ENCODE results near the gene AK2.
A peak's percentile ranks its signal among the peaks of the same experiment; 100 is the strongest.
"Not testable (repeated sequence)": the region's sequence is repeated elsewhere in the genome, so short reads cannot be mapped to it uniquely, and the experiment has no call there.

AK2 gene

GRCh38 chr1:33036526-33037503, at the start of gene AK2:
TSS of gene AK2 (minus strand) at chr1:33036883. CDS start at chr1:33036828, 55 bp downstream.
- Mint-ChIP-seq H3K4me3 (peak within 1 kb of the TSS; percentile 95), H3K27ac (peak within 1 kb of the TSS; percentile 94), H3K4me1 (ENCODE audit: low read depth) (peaks cover 47% of the 10 kb centered on the region)

DNA sequence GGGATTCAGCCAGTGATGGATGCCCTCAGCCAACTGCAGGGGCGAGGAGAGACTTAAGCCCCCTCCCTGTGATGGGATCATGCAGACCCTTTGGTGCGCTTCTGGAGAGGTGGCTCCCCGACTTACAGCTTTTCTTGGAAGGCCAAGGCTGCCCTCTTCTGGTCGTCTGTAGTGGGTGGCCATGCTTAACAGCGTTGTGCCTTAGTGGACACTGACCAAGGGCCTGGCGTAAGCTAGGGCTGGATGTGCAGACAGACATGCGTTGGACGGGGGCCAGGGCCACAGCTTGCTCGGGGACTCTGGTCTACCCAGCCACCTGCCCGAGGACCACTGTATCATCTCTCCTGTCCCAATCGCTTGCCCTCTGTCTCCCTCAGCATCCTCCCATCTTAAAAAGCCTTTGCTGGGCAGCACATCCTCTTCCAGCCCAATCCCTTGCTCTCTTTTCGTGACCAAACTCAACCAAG, 49.7 kb upstream of the AK2 start:
- Mint-ChIP-seq H3K4me1 (ENCODE audit: low read depth) (peaks cover 32% of the 10 kb centered on the region), H3K27me3 (no peaks in the 10 kb centered on the region), H3K4me3 (no peak overlapping the region), H3K36me3 (ENCODE audit: low read depth) (no peaks in the 10 kb centered on the region), H3K9me3 (no peaks in the 10 kb centered on the region), H3K27ac (no peak overlapping the region)

More at GRCh38 chr1:33036526-33037503, at the start of gene AK2:
- peaks cover 3% of the 10 kb centered on the region for H3K27me3 Mint-ChIP-seq
- H3K9me3 Mint-ChIP-seq: no peaks in the 10 kb centered on the region
- peaks cover 39% of the 10 kb centered on the region for H3K36me3 Mint-ChIP-seq (ENCODE audit: low read depth)

- H3K9me3 Mint-ChIP-seq: no peaks in the 10 kb centered on the region
- H3K4me1 Mint-ChIP-seq (ENCODE audit: low read depth): peaks cover 39% of the 10 kb centered on the region
- no peak overlapping the region for H3K27ac Mint-ChIP-seq
- no peaks in the 10 kb centered on the region for H3K36me3 Mint-ChIP-seq (ENCODE audit: low read depth)
- H3K27me3 Mint-ChIP-seq: no peaks in the 10 kb centered on the region
- H3K4me3 Mint-ChIP-seq: no peak overlapping the region
Measured at GRCh38 chr1:33085332-33085731, 48.6 kb upstream of the AK2 start.

DNA sequence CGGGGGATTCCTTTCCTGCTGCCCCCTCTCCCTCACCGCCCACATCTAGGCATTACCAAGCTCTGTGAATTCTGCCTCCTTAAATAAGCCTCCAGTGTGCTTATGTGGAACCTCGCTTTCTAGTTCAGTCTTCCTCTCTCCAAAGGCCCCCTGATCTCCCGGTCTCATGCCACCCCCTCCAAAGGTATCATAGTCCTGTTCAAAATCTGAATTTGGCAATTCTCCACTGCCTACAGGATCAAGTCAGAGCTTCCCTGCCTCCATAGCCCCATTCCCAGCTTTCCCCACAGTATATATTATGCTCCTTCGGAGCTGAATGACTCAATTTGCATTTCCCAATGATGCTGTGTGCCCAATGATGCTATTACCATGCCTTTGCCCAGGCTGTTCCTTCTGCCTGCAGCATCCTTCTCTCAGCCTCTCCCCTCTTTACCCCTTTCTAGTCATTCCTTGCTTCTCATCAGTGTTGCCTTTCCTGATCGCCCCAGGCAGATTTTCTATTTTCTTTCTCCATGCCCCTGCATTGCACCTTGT, 46.0 kb upstream of the AK2 start:
- H3K27me3 Mint-ChIP-seq: no peaks in the 10 kb centered on the region

DNA sequence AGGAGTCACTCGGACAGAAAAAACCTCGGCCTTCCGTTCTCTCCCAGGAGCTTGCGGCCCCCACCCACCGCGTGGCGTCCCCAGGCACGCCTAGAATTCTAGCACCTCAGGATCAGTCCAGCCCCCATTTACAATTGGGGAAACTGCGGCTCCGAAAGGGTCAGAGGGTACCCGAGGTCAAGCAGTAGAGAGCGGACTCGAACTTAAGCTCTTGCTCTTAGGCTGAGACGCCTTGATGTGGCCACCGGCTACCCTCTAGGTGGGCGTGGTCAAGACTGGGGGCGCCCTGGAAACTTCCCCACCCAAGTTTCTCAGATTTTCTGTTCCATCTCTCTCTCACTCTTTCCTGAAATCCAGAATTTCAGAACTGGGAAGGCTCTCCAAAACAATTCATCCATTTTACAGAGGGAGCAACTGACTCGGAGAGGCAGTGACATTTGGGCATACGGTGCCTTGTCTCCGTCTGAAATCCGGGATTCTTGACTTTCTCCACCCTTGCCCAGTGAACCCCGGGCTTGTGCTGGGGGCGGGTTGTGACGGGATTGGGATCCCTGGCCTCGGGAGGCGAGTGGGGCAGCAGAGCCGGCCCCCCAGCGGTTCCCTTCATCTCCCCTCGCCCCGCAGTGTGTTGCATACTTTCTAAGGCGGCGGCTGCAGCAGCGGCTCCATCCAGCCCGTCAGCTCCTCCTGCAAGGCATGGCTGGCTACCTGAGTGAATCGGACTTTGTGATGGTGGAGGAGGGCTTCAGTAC, 45.0 kb upstream of the AK2 start:
- H3K27ac Mint-ChIP-seq: no peak overlapping the region
- no peaks in the 10 kb centered on the region for H3K36me3 Mint-ChIP-seq (ENCODE audit: low read depth)
- peaks cover 25% of the 10 kb centered on the region for H3K4me1 Mint-ChIP-seq (ENCODE audit: low read depth)
- H3K9me3 Mint-ChIP-seq: no peaks in the 10 kb centered on the region
- peak overlapping the region; percentile 87 for H3K4me3 Mint-ChIP-seq
- no peaks in the 10 kb centered on the region for H3K27me3 Mint-ChIP-seq

More for the DNA sequence above, 46.0 kb upstream of the AK2 start:
- Mint-ChIP-seq H3K36me3 (ENCODE audit: low read depth) (no peaks in the 10 kb centered on the region), H3K4me1 (ENCODE audit: low read depth) (peaks cover 29% of the 10 kb centered on the region), H3K27ac (no peak overlapping the region), H3K4me3 (peak overlapping the region; percentile 34), H3K9me3 (no peaks in the 10 kb centered on the region)

DNA sequence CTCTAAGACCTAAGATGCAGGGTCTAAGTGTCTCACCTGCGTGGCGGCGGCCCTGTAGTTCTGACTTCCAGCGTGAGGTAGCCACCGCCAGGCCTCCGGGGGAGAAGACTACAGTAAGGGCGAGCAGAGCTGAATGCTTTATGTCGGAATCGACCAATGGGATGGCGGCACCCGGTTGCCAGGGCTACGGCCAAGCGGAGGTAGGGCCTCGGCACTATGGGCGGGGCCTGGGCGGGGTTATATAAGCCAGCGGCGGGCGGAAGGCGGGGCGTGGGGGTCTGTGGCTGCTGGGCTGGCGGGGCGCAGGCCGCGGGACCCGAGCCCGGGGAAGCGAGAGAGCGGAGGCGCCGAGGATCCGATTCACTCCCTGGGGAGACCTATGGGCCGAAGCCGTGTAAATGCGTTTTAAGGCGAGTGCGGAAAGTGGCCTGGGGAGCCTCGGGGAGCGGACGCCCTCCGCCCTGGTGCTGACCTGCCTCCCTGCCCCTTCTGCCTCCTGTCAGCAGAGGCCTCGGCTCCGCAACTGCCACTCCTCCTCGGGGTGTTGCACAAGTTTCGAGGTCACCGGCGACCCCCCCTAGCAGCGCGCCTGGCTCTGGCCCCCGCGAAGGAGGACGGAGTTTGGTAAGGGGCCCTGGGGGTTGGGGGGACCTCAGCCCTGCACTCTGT, 44.3 kb upstream of the AK2 start, which contains the start of gene AZIN2:
Gene AZIN2, plus strand, starts transcription at position 269 of the 669 bp plus-strand sequence. CDS start 1,097 bp downstream, outside the sequence.
- Mint-ChIP-seq H3K4me3 (peak within 1 kb of the TSS; percentile 87), H3K27ac (peak within 1 kb of the TSS; percentile 59), H3K4me1 (ENCODE audit: low read depth) (peaks cover 22% of the 10 kb centered on the region), H3K27me3 (no peaks in the 10 kb centered on the region), H3K9me3 (no peaks in the 10 kb centered on the region), H3K36me3 (ENCODE audit: low read depth) (no peaks in the 10 kb centered on the region)

- no peaks in the 10 kb centered on the region for H3K27me3 Mint-ChIP-seq
- peak overlapping the region; percentile 87 for H3K4me3 Mint-ChIP-seq
- no peaks in the 10 kb centered on the region for H3K9me3 Mint-ChIP-seq
- H3K27ac Mint-ChIP-seq: peak overlapping the region; percentile 59
- H3K4me1 Mint-ChIP-seq (ENCODE audit: low read depth): peaks cover 22% of the 10 kb centered on the region
- no peaks in the 10 kb centered on the region for H3K36me3 Mint-ChIP-seq (ENCODE audit: low read depth)
Measured at GRCh38 chr1:33080373-33080772, 43.7 kb upstream of the AK2 start.

GRCh38 chr1:33078030-33078591, 41.4 kb upstream of the AK2 start:
- no peak overlapping the region for H3K27ac Mint-ChIP-seq
- H3K4me1 Mint-ChIP-seq (ENCODE audit: low read depth): peaks cover 22% of the 10 kb centered on the region
- no peaks in the 10 kb centered on the region for H3K36me3 Mint-ChIP-seq (ENCODE audit: low read depth)
- H3K4me3 Mint-ChIP-seq: no peak overlapping the region
- H3K9me3 Mint-ChIP-seq: no peaks in the 10 kb centered on the region
- no peaks in the 10 kb centered on the region for H3K27me3 Mint-ChIP-seq

DNA sequence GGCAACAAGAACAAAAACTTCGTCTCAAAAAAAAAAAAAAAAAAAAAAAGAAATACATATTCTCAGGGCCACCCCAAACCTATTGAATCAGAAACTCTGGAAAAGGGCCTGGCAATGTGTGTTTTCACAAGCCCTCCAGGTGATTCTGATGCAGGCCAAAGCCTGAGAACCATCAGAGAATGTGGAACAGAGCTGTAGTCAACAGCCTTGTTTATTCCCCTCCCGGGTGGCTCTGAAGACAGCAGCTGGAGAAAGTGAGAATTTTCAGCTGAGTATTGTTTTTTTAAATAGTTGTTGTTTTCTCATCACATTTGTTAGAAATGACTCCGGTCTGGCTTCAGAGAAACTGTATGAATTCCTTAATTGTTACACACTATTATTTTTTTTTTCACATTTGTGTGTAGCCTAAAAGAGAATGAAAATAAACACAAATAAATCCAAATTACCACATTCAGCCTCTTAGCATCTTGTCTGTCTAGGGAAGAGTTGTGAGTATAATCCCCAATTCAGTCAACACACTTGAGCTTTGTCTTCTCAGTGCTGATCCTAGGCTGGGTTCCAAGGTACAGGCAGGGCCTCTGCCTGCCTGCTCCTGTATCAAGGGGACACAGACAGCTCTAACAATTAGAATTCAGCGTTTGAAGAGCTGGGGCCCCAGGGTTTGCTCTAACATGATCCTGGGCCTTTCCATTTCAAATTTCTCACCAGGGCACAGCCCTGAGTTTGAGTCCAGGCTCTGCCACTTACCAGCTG, 37.7 kb upstream of the AK2 start:
- Mint-ChIP-seq H3K36me3 (ENCODE audit: low read depth) (no peaks in the 10 kb centered on the region), H3K27ac (no peak overlapping the region), H3K27me3 (no peaks in the 10 kb centered on the region), H3K9me3 (no peaks in the 10 kb centered on the region), H3K4me1 (ENCODE audit: low read depth) (no peaks in the 10 kb centered on the region), H3K4me3 (no peak overlapping the region)

DNA sequence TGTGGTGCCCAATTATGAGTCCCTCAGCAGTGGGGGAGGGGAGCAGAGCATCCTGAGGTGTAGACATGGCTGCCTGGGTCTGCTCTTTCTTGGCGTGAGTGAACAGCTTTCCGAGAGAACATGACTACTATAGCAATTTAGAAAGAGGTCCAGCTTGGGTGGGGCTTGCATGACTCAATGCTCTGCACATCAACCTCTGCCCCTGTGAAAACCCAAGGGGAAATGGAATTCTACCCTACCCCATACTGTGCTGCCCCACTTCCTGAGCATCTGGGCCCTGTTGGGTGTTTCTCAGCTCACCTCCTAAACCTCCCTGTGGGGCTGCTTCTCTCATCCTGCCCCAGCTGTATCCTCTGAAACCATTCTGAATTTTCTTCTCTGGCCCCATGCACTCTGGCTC, 36.0 kb upstream of the AK2 start:
- Mint-ChIP-seq H3K9me3 (peaks cover under 1% of the 10 kb centered on the region), H3K4me3 (no peak overlapping the region), H3K27me3 (peaks cover 1% of the 10 kb centered on the region), H3K27ac (no peak overlapping the region), H3K4me1 (ENCODE audit: low read depth) (no peaks in the 10 kb centered on the region), H3K36me3 (ENCODE audit: low read depth) (no peaks in the 10 kb centered on the region)

DNA sequence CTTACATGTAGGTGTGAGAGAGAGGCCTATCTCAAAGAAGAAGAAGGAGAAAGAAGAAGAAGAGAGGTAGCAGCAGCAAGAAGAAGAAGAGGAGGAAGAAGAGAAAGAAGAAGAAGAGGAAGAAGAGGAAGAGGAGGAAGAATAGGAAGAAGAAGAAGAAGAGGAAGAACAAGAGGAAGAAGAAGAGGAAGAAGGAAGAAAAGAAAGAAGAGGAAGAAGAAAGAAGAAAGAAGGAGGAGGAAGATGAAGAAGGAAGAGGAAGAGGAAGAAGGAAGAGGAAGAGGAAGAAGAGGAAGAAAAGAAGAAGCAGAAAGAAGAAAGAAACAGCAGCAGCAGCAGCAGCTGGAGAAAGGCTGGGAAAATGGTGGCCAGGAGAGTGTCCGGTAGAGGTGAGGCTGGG, 33.9 kb upstream of the AK2 start:
- peaks cover 4% of the 10 kb centered on the region for H3K36me3 Mint-ChIP-seq (ENCODE audit: low read depth)
- peaks cover 19% of the 10 kb centered on the region for H3K9me3 Mint-ChIP-seq
- peaks cover 7% of the 10 kb centered on the region for H3K27me3 Mint-ChIP-seq
- no peaks in the 10 kb centered on the region for H3K4me1 Mint-ChIP-seq (ENCODE audit: low read depth)
- H3K4me3 Mint-ChIP-seq: no peak overlapping the region
- no peak overlapping the region for H3K27ac Mint-ChIP-seq

- not testable (repeated sequence) for H3K36me3 Mint-ChIP-seq (ENCODE audit: low read depth); H3K27me3 Mint-ChIP-seq; H3K4me3 Mint-ChIP-seq; H3K27ac Mint-ChIP-seq; H3K4me1 Mint-ChIP-seq (ENCODE audit: low read depth)
- H3K9me3 Mint-ChIP-seq: peaks cover 38% of the 10 kb centered on the region
Measured at GRCh38 chr1:33068108-33068507, 31.4 kb upstream of the AK2 start.

DNA sequence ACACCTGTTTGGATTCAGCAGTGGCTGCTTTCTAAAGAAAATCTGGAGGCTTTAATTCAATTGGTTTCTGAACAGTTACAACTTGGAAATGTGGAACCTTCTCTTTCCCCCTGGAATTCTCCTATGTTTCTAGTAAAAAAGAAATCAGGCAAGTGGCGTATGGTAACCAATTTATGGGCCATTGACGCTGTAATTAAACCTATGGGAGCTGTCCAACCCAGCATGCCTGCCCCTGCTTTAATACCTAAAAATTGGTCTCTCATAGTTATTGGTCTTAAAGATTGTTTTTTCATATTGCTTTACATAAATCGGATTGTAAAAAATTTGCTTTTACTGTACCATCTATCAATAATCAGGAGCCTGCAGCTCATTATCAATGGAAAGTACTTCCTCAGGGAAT, 29.8 kb upstream of the AK2 start:
- Mint-ChIP-seq H3K9me3 (peaks cover 48% of the 10 kb centered on the region), H3K36me3 (ENCODE audit: low read depth) (peaks cover 19% of the 10 kb centered on the region)
- not testable (repeated sequence) for H3K27me3 Mint-ChIP-seq

More for the DNA sequence above, 29.8 kb upstream of the AK2 start:
- not testable (repeated sequence) for H3K27ac Mint-ChIP-seq; H3K4me1 Mint-ChIP-seq (ENCODE audit: low read depth); H3K4me3 Mint-ChIP-seq
